Brain pericyte (primary cell): ENCODE data around the gene TRABD.

Experiments used
- DNase-seq: peaks from one replicate; pipeline ENCODE4 v3.0.0-alpha.2; 2012; ENCODE audit warnings: low read depth, low spot score

TRABD gene

DNA sequence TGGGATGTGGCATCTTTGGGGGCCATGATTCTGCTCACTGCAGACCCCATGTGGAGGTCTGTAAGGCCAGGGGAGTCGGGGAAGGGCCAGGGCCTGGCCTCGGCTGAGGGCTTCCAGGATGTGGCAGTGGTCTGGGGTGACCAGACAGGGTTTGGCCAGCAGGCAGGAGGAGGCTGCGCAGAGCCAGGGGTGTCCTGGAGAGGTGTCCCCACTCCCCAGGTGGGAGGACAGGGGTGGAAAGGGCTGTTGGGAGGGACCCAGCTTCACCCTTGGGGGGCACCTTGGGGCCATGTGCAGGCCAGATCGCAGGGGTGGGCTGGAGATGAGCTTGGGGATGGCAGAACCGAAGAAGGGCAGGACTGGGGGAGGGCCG, 11.7 kb upstream of the TRABD start:
- no peak for DNase-seq

DNA sequence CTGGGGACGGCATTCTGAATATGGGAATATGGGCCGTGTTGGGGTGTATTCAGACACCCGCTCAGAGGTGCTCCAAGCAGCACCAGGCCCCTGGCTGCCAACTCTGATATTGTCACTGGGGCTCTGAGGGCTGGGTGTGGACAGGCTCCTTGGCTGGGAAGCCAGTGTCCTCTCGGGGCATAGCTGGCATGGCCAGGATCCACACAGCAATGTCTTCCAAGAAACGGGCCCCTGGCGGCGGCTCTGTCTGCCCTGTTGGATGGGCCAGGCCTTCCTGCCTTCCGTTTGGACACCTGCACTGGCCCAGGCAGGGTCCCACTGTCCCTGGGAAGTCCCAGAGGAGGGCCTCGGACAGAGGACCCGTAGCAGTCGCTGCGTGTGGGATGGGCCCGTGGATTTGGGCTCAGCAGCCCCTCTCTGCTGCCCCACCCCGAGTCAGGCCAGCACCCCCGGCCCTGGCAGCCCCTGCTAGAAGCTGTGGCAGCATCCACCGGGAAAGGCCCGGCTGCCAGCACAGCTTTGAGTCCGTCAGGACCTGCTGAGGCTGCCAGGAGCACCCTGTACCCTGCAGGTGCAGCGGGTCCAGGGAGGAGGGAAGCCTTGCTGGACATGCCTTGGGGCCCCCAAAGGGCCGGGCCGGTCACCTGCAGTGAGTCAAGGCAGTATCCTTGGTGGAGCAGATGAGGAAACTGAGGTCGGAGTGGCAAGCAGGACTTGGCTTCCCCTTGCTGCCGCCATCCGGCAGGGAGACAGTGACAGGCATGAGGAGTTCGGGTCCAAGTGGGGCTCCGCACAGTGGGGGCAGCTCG, 11.1 kb upstream of the TRABD start:
- DNase-seq: no peak

DNA sequence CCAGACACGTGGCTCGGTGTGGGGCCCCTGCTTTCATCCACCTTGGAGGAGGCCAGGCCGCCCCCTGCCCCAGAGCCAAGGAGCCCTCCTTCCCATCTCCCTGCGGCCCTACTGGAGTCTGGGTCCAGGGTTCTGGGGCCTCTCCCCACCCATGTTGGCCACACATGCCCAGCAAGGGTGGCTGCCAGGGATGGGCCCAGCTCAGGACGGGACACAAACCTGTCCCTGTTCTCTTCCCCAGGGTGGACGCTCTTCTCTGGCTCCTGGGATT, 10.6 kb upstream of the TRABD start:
- DNase-seq: no peak

DNA sequence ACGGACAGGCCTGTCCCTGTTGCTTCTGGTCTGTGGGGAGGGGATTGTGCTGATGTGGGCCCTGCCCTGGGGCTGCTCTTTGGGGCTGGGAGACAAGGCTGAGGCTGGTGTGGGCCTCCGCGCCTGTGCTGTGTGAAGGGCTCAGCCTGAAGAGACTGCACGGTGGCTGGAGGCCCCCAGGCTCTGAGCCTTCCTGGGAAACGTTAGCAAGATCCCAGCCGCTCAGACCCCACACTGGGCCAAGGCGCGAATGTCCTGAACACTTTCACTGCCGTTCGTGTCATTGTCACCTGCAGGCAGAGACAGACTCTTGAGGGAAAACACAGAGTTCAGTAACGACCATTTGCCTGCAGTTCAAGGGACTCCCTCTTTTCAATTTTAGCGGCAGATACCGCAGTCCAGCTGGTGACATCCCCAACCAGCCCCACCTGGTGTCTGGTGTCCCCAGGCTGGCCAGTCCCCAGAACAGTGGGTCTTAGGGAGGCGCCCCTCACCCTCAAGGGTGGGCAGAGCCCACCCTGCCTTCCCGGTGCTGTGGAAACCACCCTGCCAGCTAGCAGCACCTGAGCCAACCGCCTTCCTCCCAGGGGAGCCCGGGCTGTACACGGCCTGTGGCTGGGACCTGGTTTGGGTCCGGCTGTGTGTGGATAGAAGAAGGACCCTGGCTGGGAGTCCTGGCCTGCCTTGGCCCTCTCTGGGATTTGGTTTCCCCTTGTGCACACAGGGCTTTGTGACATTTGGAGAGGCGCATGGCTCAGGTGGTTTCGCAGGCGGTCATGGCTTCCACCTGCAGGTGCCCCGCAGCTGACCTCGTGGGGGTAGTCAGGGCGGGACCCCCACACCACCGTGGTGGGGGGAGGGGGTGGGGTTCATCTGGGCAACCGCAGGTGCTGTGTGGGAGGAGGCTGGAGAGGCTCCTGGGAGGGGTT, 9.5 kb upstream of the TRABD start:
- DNase-seq: no peak

DNA sequence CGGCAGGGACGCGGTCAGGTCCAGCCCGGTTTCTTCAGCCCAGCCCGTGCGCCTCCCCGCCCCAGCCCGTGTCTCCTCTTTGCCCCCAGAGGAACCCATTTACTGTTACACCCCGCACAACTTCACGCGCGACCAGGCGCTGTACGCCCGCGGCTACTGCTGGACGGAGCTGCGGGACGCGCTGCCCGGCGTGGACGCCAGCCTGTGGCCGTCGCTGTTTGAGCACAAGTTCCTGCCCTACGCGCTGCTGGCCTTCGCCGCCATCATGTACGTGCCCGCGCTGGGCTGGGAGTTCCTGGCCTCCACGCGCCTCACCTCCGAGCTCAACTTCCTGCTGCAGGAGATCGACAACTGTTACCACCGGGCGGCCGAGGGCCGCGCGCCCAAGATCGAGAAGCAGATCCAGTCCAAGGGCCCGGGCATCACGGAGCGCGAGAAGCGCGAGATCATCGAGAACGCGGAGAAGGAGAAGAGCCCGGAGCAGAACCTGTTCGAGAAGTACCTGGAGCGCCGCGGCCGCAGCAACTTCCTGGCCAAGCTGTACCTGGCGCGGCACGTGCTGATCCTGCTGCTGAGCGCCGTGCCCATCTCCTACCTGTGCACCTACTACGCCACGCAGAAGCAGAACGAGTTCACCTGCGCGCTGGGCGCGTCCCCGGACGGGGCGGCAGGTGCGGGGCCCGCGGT, 8.7 kb upstream of the TRABD start:
- no peak for DNase-seq

DNA sequence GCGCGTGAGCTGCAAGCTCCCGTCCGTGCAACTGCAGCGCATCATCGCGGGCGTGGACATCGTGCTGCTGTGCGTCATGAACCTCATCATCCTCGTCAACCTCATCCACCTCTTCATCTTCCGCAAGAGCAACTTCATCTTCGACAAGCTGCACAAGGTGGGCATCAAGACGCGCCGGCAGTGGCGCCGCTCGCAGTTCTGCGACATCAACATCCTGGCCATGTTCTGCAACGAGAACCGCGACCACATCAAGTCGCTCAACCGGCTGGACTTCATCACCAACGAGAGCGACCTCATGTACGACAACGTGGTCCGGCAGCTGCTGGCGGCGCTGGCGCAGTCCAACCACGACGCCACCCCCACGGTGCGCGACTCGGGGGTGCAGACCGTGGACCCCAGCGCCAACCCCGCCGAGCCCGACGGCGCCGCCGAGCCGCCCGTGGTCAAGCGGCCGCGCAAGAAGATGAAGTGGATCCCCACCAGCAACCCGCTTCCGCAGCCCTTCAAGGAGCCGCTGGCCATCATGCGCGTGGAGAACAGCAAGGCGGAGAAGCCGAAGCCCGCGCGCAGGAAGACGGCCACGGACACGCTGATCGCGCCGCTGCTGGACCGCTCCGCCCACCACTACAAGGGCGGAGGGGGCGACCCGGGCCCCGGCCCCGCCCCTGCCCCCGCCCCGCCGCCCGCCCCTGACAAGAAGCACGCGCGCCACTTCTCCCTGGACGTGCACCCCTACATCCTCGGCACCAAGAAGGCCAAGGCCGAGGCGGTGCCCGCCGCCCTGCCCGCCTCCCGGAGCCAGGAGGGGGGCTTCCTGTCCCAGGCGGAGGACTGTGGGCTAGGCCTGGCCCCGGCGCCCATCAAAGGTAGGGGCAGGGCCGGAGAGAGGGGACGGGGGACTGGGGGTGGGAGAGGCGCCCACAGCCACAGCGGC, 7.9 kb upstream of the TRABD start:
- no peak for DNase-seq

DNA sequence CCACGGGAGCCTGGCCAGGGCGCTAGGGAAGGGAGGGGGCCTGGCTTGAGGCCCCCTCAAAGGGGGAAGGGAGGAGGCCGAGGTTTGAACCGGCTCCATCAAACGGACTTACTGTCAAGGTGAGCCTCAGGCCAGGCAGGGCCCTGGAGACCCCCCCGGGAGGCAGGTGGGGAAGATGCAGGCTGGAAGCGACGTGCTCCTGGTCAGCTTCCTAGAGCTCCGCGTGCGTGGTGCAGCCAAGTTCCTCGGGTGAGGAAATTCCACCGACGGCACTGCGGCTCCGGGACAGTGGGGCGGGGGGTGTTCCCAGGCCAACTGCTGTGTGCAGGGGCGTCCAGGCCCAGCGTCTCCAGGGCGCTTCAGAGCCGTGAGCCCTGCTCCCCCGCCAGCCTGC, 7.2 kb upstream of the TRABD start:
- no peak for DNase-seq

DNA sequence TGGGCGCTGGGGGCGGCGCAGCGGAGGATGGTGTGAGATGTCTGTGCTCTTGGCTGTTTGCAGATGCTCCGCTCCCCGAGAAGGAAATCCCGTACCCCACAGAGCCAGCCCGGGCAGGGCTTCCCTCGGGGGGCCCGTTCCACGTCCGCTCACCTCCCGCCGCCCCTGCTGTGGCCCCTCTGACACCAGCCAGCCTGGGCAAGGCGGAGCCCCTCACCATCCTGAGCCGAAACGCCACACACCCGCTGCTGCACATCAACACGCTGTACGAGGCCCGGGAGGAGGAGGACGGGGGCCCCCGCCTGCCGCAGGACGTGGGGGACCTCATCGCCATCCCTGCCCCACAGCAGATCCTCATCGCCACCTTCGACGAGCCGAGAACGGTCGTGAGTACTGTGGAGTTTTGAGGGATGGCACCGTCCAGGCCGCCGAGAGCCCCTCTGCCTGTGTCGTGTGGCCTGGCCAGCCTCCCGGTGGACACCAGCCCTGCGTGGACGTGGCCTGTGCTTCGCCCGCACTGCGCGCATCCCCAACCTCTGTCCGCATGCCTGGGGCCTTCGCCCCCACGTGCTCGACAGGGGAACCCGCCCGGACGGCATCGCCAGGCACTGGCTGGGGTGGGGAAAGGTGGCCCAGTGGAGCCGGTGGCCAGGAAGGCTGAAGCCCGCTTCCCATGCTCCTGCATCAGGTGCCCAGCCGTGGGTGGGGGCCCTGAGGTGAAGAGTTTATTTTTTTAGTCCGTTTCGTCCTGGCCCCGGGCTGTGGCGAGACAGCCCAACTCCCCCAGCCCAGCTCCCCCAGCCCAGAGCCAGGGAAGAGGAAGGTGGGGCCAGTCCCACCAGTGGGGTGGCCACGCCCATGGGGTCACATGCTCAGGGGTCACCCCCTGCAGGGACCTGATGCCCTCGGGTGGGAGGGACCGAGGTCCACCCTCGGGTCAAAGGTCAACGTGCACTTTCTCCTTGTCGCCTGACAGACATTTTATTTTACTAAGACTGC, 6.5 kb upstream of the TRABD start:
- DNase-seq: no peak

DNA sequence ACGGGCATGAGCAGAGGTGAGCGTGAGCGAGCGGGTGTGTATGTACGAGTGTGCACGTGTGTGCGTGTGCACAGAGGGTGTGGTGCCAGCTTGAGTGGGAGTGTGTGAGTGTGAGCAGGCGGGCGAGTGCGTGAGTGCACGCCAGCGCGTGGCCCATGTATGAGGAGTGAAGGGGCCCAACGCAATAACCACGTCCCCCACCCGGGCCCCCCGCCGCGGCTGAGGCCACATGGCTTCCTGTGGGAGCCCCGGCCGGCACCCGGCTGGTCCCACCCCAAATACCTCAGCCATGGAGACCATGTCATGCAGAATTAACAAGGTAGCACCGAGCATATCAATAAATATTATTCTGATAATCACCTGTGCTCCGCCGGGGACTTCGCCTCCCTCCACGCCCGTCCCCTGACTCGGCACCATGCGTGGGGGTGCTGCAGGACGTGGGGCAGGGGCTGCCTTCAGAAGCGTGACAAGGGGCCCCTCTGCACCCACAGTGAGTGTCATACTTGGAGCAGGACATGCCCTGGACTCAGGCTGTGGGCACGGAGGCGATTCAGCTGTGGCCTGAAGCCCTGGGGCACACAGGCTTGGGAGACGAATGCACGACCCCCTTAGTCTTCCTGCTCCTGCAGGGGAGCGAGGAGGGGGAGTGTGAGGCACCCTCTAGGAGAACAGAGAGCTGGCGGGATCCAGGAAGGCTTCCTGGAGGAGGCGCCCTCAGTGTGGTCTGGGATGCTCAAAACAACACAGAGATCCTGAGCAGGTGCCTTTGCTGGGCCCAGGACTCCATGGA, 5.6 kb upstream of the TRABD start:
- DNase-seq: no peak

DNA sequence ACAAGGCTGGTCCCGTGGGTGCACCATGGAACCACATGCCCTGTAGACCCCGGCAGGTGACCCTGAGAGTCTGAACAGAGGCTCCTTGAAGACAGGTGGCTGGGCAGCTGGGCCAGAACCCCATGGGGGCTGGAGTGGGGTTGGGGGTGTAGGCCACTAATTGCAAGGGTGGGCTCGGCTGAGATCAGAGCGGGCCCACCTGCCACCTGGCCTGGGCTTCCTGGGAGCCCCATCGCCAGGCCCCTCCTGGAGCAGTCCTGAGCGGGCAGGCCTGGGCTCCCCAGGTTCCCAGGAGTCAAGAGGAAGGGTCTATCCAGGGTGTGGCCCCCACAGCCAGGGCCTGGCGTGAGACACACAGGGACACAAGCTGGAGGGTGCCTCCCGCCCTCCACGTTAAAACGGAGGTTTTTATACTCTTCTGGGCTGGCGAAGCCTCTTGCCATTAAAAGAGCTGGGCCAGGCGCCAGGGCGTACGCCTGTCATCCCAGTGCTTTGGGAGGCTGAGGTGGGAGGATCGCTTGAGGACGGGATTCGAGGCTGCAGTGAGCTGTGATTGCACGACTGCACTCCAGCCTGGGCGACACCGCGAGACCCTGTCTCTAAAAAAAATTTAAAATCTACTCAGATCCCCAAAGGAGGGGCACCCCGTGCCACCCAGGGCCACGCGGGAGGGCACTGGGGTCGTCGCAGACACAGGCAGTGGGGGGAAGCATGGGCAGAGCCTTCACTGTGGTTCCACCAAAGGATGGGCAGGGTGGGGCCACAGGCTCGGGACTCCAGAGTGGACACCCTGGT, 4.8 kb upstream of the TRABD start:
- DNase-seq: no peak

DNA sequence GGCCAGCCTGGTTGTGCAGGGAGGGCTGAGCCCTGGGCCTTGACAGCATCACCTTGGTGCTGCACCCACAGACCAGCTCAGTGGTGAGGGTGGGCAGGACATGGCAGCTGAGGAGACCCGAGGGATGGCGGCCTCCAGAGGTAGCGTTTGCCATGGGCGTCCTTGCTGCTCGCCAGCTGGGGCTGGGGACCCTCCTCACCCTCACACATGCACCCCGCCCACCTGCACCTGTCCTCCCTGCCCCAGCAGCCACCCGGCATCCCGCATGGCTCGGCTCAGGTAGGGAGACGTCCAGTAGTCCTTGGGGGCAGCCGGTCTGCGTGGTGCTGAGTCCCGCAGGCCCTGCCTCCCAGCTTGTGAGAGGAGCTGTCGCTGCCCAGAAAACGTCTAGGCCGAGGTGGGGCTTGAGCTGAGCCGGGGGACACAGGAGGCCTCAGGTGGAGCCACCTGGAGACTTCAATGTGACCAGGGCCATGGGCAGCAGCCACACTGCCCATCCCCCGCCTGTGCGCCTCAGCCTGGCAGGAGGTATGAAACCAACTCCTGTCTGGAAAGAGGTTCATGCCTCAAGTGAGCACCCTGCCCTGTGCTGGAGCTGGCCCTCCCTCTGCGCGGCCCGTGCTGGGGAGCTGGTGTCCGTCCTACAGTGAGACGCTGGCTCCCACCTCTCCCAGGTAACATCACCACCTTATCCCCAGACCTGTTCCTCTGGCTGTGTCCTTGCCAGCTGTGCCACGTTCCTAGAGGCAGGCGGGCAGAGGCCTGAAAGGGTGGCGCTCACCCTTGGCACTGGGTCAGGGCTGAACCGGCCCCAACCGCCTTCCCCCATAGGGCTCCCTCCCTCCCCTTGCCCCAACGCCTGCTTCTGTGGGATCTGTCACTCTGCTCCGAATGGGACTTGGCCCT, 3.3 kb upstream of the TRABD start:
- no peak for DNase-seq

DNA sequence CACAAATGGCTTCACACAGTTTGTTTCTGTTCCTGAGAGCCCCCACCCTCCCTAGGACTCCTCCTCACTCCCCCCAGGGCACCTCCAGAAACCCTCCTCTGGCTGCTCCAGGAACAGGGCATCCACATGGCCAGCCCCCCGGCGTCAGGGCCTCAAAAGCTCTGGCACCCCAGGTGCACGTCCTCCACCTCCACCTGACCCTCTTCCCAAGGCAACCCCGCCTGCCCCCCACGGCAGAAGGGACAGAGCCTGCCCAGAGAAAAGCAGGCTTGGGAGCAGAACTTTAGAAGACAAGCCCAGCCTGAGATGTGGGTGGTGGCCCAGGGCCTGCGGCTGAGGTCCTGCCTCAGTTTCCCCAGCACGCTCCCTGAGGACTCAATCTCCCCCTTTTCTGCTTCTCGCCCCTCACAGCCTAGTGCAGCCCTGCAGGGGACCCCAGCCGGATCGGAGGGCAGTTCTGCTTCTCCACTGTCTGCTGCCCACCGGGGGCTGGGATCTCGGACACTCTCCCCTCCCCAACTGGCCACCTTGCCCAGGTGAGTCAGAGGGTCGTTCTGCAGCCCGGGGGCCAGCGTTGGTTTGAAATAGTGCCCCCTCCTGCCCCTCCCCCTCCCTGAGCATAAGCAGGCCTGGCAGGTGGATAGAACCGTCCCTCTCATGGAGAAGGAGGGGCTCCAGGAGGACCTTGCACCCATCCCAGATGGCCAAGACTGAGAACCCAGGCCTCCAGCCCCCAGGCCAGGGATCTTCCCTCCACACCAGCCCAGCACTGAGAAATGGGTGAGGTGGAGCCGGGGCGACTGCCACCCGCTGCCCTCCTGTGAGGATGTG, 2.4 kb upstream of the TRABD start:
- DNase-seq: no peak

DNA sequence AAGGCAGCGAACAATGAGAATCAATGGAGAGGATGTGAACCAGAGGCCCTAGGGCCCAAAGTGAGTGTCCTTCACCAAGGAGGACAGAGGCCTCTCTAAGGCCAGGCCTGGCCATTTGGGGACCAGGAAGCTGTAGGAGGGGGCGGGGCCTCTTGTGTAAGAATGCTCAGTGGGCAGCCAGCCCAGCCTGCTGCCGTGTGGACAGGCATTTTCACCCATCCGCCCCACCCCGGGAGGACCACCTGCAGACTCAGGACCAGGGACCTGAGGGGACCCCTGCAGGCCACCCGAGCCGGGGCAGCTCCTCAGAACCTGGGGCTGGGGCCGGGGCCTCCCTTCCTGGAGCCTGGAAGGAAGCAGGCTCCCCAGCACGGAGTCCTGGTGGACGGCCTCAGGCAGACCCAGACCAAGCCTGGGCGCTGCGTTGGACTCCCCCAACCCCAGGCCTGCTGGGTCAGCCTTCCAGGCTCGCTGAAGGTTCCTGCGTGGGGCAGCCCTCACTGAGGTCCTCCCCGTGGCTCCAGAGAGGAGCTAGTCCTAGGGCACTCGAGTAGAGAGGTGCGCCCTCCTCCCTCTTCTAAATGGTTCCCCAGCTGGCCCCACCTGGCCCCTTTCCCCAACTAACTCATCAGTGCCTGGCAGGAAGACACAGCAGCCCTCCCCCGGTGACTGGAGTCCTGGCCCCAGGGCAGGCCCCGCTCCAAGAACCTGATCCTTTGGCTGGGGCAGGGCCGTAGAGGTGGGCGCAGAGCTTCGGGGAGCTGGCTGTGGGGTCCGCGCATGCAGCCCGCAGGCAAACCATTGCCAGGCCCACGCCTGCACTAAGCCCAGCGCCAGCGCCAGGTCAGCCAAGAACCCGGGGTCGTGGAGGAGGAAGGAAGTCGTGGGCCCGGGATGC, 1.5 kb upstream of the TRABD start:
- no peak for DNase-seq

DNA sequence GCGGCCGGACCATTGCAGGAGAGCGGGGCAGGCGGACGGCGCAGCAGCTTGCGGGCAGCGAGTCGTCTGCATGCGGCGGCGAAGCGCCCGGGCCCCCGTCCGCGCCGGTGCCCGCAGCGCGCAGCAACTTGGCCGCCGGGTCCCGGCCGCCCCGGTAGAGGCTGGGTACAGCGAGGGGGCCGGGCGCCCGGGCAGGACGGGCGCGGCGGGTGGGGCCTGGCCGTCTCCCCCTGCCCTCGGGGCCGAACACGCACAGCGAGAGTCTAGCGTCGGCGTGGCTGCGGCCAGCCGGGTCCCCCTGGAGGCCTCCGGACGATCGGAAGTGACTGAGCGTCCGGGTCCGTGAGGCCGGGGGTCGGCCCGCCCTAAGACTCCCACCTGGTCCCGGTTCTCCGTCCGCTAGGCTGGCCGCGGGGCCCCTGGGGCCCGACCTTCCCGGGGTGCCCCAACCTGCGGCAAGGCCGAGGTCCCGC, 775 bp upstream of the TRABD start:
- DNase-seq: no peak

DNA sequence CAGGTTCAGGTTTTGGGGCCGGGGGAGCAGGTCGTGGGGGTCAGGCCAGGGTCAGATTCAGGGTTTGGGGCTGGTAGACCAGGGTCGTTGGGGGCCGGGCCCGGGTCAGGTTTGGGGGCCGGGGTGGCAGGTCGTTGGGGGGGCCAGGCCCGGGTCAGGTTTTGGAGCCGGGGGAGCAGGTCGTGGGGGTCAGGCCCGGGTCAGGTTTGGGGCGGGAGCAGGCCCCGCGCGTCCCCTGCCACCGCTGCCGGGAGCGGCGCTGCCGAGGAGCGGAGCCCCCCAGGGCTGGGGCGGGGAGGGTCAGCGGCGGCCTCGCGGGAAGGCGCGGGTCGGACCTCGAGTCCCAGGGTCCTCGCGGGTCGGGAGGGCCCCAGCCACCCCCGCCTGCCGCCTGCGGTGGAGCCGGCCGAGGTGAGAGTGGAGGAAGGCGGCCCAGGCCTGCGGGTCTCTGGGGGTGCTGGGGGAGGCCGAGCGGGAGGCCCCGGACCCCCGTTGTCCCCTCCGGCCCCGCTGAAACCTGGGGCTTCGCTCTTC, 535 bp downstream of the TRABD start:
- DNase-seq: no peak
